H1 (cell line): ENCODE measurements around the gene MIPEP. TPM values are rescaled to one million over a fixed set of nuclear protein-coding genes. Genes with fewer than 3 reads are reported as not detected.

ENCODE experiments used
- CBX8 ChIP-seq: fragments of 300-800, 300-1000 bp; sonication (generic); IDR thresholded peaks from 2 replicates; pipeline ENCODE4 v1.7.1; 2016; ENCODE audit warnings: low read depth, low read length, borderline replicate concordance
- CHD1 ChIP-seq: IDR thresholded peaks from 2 replicates; pipeline ENCODE4 v1.6.1; 2012; ENCODE audit warnings: low read depth, low read length, improper control_type of control experiment
- FOSL1 ChIP-seq: IDR thresholded peaks from 2 replicates; pipeline ENCODE4 v1.6.1; 2011; ENCODE audit warnings: mild to moderate bottlenecking, low read depth, low read length, moderate library complexity; ENCODE audit not compliant: insufficient read depth
- polyA plus RNA-seq, 7 experiments: library from polyadenylated mRNA; depleted of rRNA in 3 of 7; stranded (reverse) in 5 of 7; unstranded in 2 of 7; fragments of >200 nt in 5 of 7; fragments of 200-250 nt in 2 of 7; gene quantifications; 1 replicate in 5 of 7; 2 replicates in 1 of 7; 4 replicates in 1 of 7; pipeline versions ENCODE4 v1.2.1 to v1.2.3, GENCODE V29; 2011 to 2013; ENCODE audit warnings: missing spikeins in 2 of 7, mixed read lengths in 2 of 7
- total RNA-seq: library from RNA; stranded (reverse); fragmentation: NEBNext Ultra II Directional; extraction: Animal tissue kit (Norgen Biotek cat#: 25700); gene quantifications from 2 replicates; pipeline ENCODE4 v1.2.1, GENCODE V29; 2021

Gene MIPEP
- total and polyA plus RNA-seq, 2 of the 8 experiments (the other 6 are each of a cell fraction or from before 2014, with no cell fraction given): 24.0 to 24.2 TPM

- TF ChIP-seq FOSL1: no peak
- no peak for TF ChIP-seq CHD1
- no peak for TF ChIP-seq CBX8
These were observed 110.3 kb downstream of the MIPEP start (continued) for GRCh38 chr13:23778879-23779278.
